Large intestine (tissue), 12 donors: ENCODE measurements around the gene F8A2. TPM values are rescaled to one million over a fixed set of nuclear protein-coding genes. Genes with fewer than 3 reads are reported as not detected.
A peak's percentile ranks its signal among the peaks of the same experiment; 100 is the strongest.
"Not testable (repeated sequence)": the region's sequence is repeated elsewhere in the genome, so short reads cannot be mapped to it uniquely, and the experiment has no call there.

Experiments
- DNase-seq, 2 donors: peaks; one replicate each; pipeline versions ENCODE4 v3.0.0 to v3.0.0-alpha.2; 2013
- H3K27ac ChIP-seq: one replicate; pipeline ENCODE4 v1.5.1; 2013; ENCODE audit warnings: low read length
- H3K27me3 ChIP-seq: 2 replicates; pipeline ENCODE4 v1.6.1; 2013; ENCODE audit warnings: low read length; ENCODE audit not compliant: control insufficient read depth, insufficient read depth
- H3K36me3 ChIP-seq: 2 replicates; pipeline ENCODE4 v1.6.1; 2013; ENCODE audit warnings: low read length; ENCODE audit not compliant: control insufficient read depth, insufficient read depth
- H3K4me1 ChIP-seq: one replicate; pipeline ENCODE4 v1.6.1; 2013; ENCODE audit warnings: low read length; ENCODE audit not compliant: control insufficient read depth, insufficient read depth
- H3K4me3 ChIP-seq: one replicate; pipeline ENCODE4 v1.5.1; 2013; ENCODE audit warnings: low read length
- H3K9me3 ChIP-seq: one replicate; pipeline ENCODE4 v1.6.1; 2013; ENCODE audit warnings: mild to moderate bottlenecking, low read depth, low read length, moderate library complexity; ENCODE audit not compliant: control insufficient read depth
- WGBS: methylation state at CpG from one replicate; pipeline ENCODE4 v1.1.5; 2013; ENCODE audit warnings: low lambda C conversion rate; ENCODE audit not compliant: insufficient coverage; 5-methylcytosine and 5-hydroxymethylcytosine counted together
- long read RNA-seq, 11 donors: transcript quantifications; one replicate each; lab custom pipeline, GENCODE V29; 2026
- polyA plus RNA-seq: library from polyadenylated mRNA; unstranded; fragments of 120-200 nt; gene quantifications from one replicate; pipeline ENCODE4 v1.2.1, GENCODE V29; 2013

F8A2 gene
- polyA plus RNA-seq = not detected
- long read RNA-seq, donor 1, transcript F8A2-201 (1 exons, 1,116 nt) = major isoform, 5 of 5 reads
- long read RNA-seq, donor 1, partial matches to known transcripts = 0 of 5 reads
- long read RNA-seq, donor 1, other reads (novel, unspliced or antisense) = 0 of 5 reads
- long read RNA-seq, donor 2, transcript F8A2-201 (1 exons, 1,116 nt) = major isoform, 7 of 7 reads
- long read RNA-seq, donor 2, partial matches to known transcripts = 0 of 7 reads
- long read RNA-seq, donor 2, other reads (novel, unspliced or antisense) = 0 of 7 reads
- long read RNA-seq, donor 3, partial matches to known transcripts = 0 of 1 reads
- long read RNA-seq, donor 3, other reads (novel, unspliced or antisense) = 0 of 1 reads
- long read RNA-seq, donor 4, partial matches to known transcripts = 0 of 1 reads
- long read RNA-seq, donor 4, other reads (novel, unspliced or antisense) = 0 of 1 reads
- long read RNA-seq, donor 5, partial matches to known transcripts = 0 of 3 reads
- long read RNA-seq, donor 5, other reads (novel, unspliced or antisense) = 0 of 3 reads
- long read RNA-seq, donor 6, transcript F8A2-201 (1 exons, 1,116 nt) = major isoform, 6 of 6 reads
- long read RNA-seq, donor 6, partial matches to known transcripts = 0 of 6 reads
- long read RNA-seq, donor 6, other reads (novel, unspliced or antisense) = 0 of 6 reads
- long read RNA-seq, donor 7, transcript F8A2-201 (1 exons, 1,116 nt) = major isoform, 6 of 6 reads
- long read RNA-seq, donor 7, partial matches to known transcripts = 0 of 6 reads
- long read RNA-seq, donor 7, other reads (novel, unspliced or antisense) = 0 of 6 reads
- long read RNA-seq, donor 8, partial matches to known transcripts = 0 of 2 reads
- long read RNA-seq, donor 8, other reads (novel, unspliced or antisense) = 0 of 2 reads
- long read RNA-seq, donor 9, partial matches to known transcripts = 0 of 1 reads
- long read RNA-seq, donor 9, other reads (novel, unspliced or antisense) = 0 of 1 reads
- long read RNA-seq, donor 10 = 0 reads
- long read RNA-seq, donor 11, partial matches to known transcripts = 0 of 2 reads
- long read RNA-seq, donor 11, other reads (novel, unspliced or antisense) = 0 of 2 reads

DNA sequence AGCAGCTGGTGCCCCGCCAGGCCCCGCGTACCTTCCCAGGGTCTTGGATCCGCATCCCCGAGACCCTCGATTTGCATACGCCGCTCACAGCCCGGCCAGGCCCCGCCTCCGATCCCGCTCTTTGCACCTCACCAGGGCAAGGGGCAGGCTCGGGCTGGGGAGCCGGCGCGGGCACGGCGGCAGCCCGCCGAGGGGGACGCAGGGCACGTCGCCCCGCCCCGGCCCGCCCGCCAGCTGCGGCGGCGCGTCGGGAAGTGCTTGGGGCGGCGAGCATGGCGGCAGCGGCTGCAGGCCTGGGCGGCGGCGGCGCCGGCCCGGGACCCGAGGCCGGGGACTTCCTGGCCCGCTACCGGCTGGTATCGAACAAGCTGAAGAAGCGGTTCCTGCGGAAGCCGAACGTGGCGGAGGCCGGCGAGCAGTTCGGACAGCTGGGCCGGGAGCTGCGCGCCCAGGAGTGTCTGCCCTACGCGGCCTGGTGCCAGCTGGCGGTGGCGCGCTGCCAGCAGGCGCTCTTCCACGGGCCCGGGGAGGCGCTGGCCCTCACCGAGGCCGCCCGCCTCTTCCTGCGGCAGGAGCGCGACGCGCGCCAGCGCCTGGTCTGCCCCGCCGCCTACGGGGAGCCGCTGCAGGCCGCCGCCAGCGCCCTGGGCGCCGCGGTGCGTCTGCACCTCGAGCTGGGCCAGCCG lies at the start of gene F8A2:
Gene F8A2, plus strand, starts transcription at position 253 of the 686 bp plus-strand sequence. Its CDS starts 20 bp downstream, at position 273.
- not testable (repeated sequence) for H3K36me3 ChIP-seq, H3K4me1 ChIP-seq, H3K4me3 ChIP-seq, H3K27ac ChIP-seq, DNase-seq, H3K9me3 ChIP-seq, H3K27me3 ChIP-seq
- WGBS = no CpG with 5 or more reads among the region's 90 CpGs

DNA sequence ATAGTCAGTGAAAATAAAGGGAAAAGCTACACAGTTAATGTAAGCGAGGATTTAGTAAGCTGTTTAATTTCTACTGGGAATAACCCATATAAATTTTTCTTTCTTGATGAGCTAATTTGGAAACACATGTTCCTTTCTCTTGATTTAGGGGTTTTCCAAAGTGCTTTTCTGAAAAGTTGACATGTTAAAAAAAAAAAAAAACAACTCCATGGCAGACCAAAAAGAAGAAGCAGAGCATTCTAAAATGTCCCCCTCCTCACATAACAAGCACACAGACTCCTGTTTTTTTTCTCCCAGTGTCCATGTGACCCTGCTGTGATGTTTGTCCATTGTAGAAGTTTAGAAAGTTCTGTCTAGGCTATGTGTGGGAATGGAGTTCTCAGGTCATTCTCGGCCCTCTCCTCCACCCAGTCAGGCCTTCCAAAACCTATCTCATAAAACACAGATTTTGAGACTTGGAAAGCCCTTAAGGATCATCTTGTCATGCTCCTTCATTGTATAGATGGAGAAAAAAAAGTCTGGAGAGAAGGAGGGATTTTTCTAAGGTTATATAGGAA lies 48.3 kb upstream of the F8A2 start:
- no peaks in the 10 kb centered on the region for H3K9me3 ChIP-seq
- no peak overlapping the region for H3K4me3 ChIP-seq
- DNase-seq = no peak
- H3K27ac ChIP-seq = no peak overlapping the region
- no peaks in the 10 kb centered on the region for H3K4me1 ChIP-seq
- no peaks in the 10 kb centered on the region for H3K36me3 ChIP-seq
- WGBS = no CpG with 5 or more reads among the region's 2 CpGs
- H3K27me3 ChIP-seq = no peaks in the 10 kb centered on the region

GRCh38 chrX:155334486-155335336 lies 47.2 kb upstream of the F8A2 start, which contains the start of gene CLIC2:
Gene CLIC2 (minus strand): TSS chrX:155334614. CDS start chrX:155334427, 187 bp downstream.
- Histone ChIP-seq H3K4me1 (no peaks in the 10 kb centered on the region), H3K36me3 (no peaks in the 10 kb centered on the region), H3K9me3 (no peaks in the 10 kb centered on the region), H3K27me3 (no peaks in the 10 kb centered on the region), H3K27ac (no peak within 1 kb of the TSS), H3K4me3 (no peak within 1 kb of the TSS)
- WGBS = no CpG with 5 or more reads among the region's 5 CpGs
- peak; percentile 12 to 13 for DNase-seq

- H3K9me3 ChIP-seq, H3K4me3 ChIP-seq, H3K36me3 ChIP-seq, H3K27ac ChIP-seq, H3K27me3 ChIP-seq, DNase-seq, H3K4me1 ChIP-seq: not testable (repeated sequence)
- no CpG with 5 or more reads among the region's 1 CpG for WGBS
These were observed 46.6 kb upstream of the F8A2 start for GRCh38 chrX:155335337-155335712.

- H3K9me3 ChIP-seq, DNase-seq, H3K27me3 ChIP-seq, H3K4me3 ChIP-seq, H3K27ac ChIP-seq, H3K36me3 ChIP-seq, H3K4me1 ChIP-seq: not testable (repeated sequence)
- WGBS = no CpG with 5 or more reads among the region's 1 CpG
These were observed 36.2 kb upstream of the F8A2 start for GRCh38 chrX:155345689-155346088.

GRCh38 chrX:155349448-155349847 lies 32.4 kb upstream of the F8A2 start:
- DNase-seq, H3K27ac ChIP-seq, H3K4me1 ChIP-seq, H3K27me3 ChIP-seq, H3K36me3 ChIP-seq, H3K4me3 ChIP-seq, H3K9me3 ChIP-seq: not testable (repeated sequence)
- whole genome bisulfite sequencing = no CpG with 5 or more reads among the region's 4 CpGs

- H3K4me1 ChIP-seq, H3K27me3 ChIP-seq, H3K4me3 ChIP-seq, H3K9me3 ChIP-seq, H3K36me3 ChIP-seq, DNase-seq, H3K27ac ChIP-seq: not testable (repeated sequence)
- WGBS = no CpG with 5 or more reads among the region's 7 CpGs
These were observed 18.2 kb upstream of the F8A2 start for GRCh38 chrX:155363712-155364111.

GRCh38 chrX:155373777-155374458 lies 8.0 kb upstream of the F8A2 start:
- H3K9me3 ChIP-seq, H3K4me1 ChIP-seq, H3K27me3 ChIP-seq, H3K4me3 ChIP-seq, H3K27ac ChIP-seq, DNase-seq, H3K36me3 ChIP-seq: not testable (repeated sequence)
- WGBS = no CpG with 5 or more reads among the region's 9 CpGs

GRCh38 chrX:155379802-155380201 lies 2.1 kb upstream of the F8A2 start:
- H3K9me3 ChIP-seq, H3K4me1 ChIP-seq, H3K27me3 ChIP-seq, H3K36me3 ChIP-seq, DNase-seq, H3K4me3 ChIP-seq, H3K27ac ChIP-seq: not testable (repeated sequence)
- WGBS = no CpG with 5 or more reads among the region's 7 CpGs
